ENCODE data around the gene C5orf63.
"Not testable (repeated sequence)": the region's sequence is repeated elsewhere in the genome, so short reads cannot be mapped to it uniquely, and the experiment has no call there.

The C5orf63 gene

GRCh38 chr5:127072861-127073846 lies at the start of gene C5orf63:
Gene C5orf63 (minus strand): TSS chr5:127073502. CDS start chr5:127058995, 14,507 bp downstream.
- peak; percentile 73 for DNase-seq (ENCODE audit: low spot score)
- POLR2A ChIA-PET (ENCODE audit: low non-redundant PET): no interaction called here

GRCh38 chr5:127112347-127112864 lies 39.1 kb upstream of the C5orf63 start:
- no peak for TF ChIP-seq CTCF (conservative IDR thresholded peaks at IDR 0.05; ENCODE audit: low read depth)
- no peak for DNase-seq (ENCODE audit: low spot score)
- ChIA-PET CTCF (no interaction called here), POLR2A (ENCODE audit: low non-redundant PET) (no interaction called here)
- no peak overlapping the region for H3K27ac ChIP-seq

More at GRCh38 chr5:127072861-127073846, at the start of gene C5orf63:
- H3K27ac ChIP-seq: peak within 1 kb of the TSS; percentile 57
- CTCF ChIA-PET: interaction anchor here (0.6 to 0.7 kb wide), 3 partner anchors 107 to 705 kb away, joined by 3 to 6 read pairs (median 3); no protein-coding TSS in a partner anchor
- TF ChIP-seq CTCF (conservative IDR thresholded peaks at IDR 0.05; ENCODE audit: low read depth): no peak

- no peak for DNase-seq (ENCODE audit: low spot score)
- no peak overlapping the region for H3K27ac ChIP-seq
- CTCF ChIA-PET: interaction anchor here (0.6 kb wide), 1 partner anchor 35 kb away, joined by 3 read pairs; no protein-coding TSS in a partner anchor
- POLR2A ChIA-PET (ENCODE audit: low non-redundant PET): no interaction called here
- TF ChIP-seq CTCF (conservative IDR thresholded peaks at IDR 0.05; ENCODE audit: low read depth): no peak
Observed at GRCh38 chr5:127111112-127111511, 37.8 kb upstream of the C5orf63 start.

GRCh38 chr5:127108624-127109260 lies 35.4 kb upstream of the C5orf63 start:
- DNase-seq (ENCODE audit: low spot score); POLR2A ChIA-PET (ENCODE audit: low non-redundant PET): not testable (repeated sequence)
- H3K27ac ChIP-seq: peak overlapping the region; percentile 70
- CTCF ChIA-PET: interaction anchor here (0.5 kb wide), 1 partner anchor 350 kb away, joined by 4 read pairs; no protein-coding TSS in a partner anchor

GRCh38 chr5:127101935-127102334 lies 28.6 kb upstream of the C5orf63 start:
- DNase-seq (ENCODE audit: low spot score): no peak
- ChIA-PET CTCF (no interaction called here), POLR2A (ENCODE audit: low non-redundant PET) (no interaction called here)
- no peak for TF ChIP-seq CTCF (conservative IDR thresholded peaks at IDR 0.05; ENCODE audit: low read depth)
- no peak overlapping the region for H3K27ac ChIP-seq

- H3K27ac ChIP-seq: no peak overlapping the region
- no peak for DNase-seq (ENCODE audit: low spot score)
- POLR2A ChIA-PET (ENCODE audit: low non-redundant PET): no interaction called here
- CTCF ChIA-PET: no interaction called here
- no peak for TF ChIP-seq CTCF (conservative IDR thresholded peaks at IDR 0.05; ENCODE audit: low read depth)
Observed at GRCh38 chr5:127101533-127101932, 28.2 kb upstream of the C5orf63 start.

Data from RWPE1 (cell line).